H1 (cell line): ENCODE results near the gene ARSB. TPM values are rescaled to one million over a fixed set of nuclear protein-coding genes. Genes with fewer than 3 reads are reported as not detected.

Experiments
- CTCF ChIA-PET: fragments of 300-600 bp; sonication (Branson Sonifier 250); formaldehyde crosslinking; loops from one replicate; lab custom pipeline; 2021; ENCODE audit not compliant: partially characterized antibody; lab: Charles Lee
- POLR2A ChIA-PET: fragments of 300-600 bp; sonication (Branson Sonifier 250); formaldehyde crosslinking; loops from one replicate; lab custom pipeline; 2021; ENCODE audit warnings: inconsistent platforms; ENCODE audit not compliant: partially characterized antibody; lab: Charles Lee
- DNase-seq, 2 experiments: peaks; one replicate each; pipeline versions ENCODE4 v3.0.0 to v3.0.0-alpha.2; 2010 to 2022; ENCODE audit warnings: low spot score in 2 of 2, low read depth in 1 of 2, mixed read lengths in 1 of 2
- FAIRE-seq: peaks from 2 replicates; lab custom pipeline; 2011; peaks lifted over from hg19 to GRCh38; lab: Jason Lieb, UNC
- H2AFZ ChIP-seq: 2 replicates; pipeline ENCODE4 v1.8.1; 2012; ENCODE audit warnings: low read length, inconsistent platforms
- H2AK5ac ChIP-seq: 2 replicates; pipeline ENCODE4 v1.6.1; 2013; ENCODE audit warnings: low read depth, low read length
- H2BK120ac ChIP-seq: replicated peaks from 2 replicates; pipeline ENCODE3; 2013; ENCODE audit warnings: low read depth, low read length, inconsistent platforms
- H2BK12ac ChIP-seq: 2 replicates; pipeline ENCODE4 v1.6.1; 2013; ENCODE audit warnings: low read depth, low read length
- H2BK15ac ChIP-seq: 2 replicates; pipeline ENCODE4 v1.6.1; 2013; ENCODE audit warnings: low read length
- H2BK20ac ChIP-seq: 2 replicates; pipeline ENCODE4 v1.6.1; 2013; ENCODE audit warnings: low read length
- H2BK5ac ChIP-seq: 2 replicates; pipeline ENCODE4 v1.6.1; 2013; ENCODE audit warnings: low read depth, low read length
- H3K14ac ChIP-seq: 2 replicates; pipeline ENCODE4 v1.6.1; 2013; ENCODE audit warnings: inconsistent platforms; ENCODE audit not compliant: insufficient read length
- H3K18ac ChIP-seq: 2 replicates; pipeline ENCODE4 v1.6.1; 2013; ENCODE audit warnings: low read length; ENCODE audit errors: extremely low read depth
- H3K23ac ChIP-seq: 2 replicates; pipeline ENCODE4 v1.6.1; 2013; ENCODE audit warnings: inconsistent platforms; ENCODE audit not compliant: insufficient read length
- H3K23me2 ChIP-seq: 2 replicates; pipeline ENCODE4 v1.6.1; 2013; ENCODE audit warnings: low read depth, low read length
- H3K27ac ChIP-seq: 2 replicates; pipeline ENCODE4 v1.6.1; 2011; ENCODE audit warnings: low read depth, low read length, inconsistent platforms
- H3K27me3 ChIP-seq, 4 experiments: replicated peaks in 1 of 4; 1 replicate in 1 of 4; 2 replicates in 3 of 4; pipeline versions ENCODE4 v1.6.1 to v1.8.1; 2011 to 2013; ENCODE audit warnings: low read length in 3 of 4, mild to moderate bottlenecking in 3 of 4, inconsistent platforms in 2 of 4, mixed read lengths in 2 of 4, moderate library complexity in 1 of 4; ENCODE audit not compliant: control insufficient read depth in 3 of 4, insufficient read depth in 3 of 4; ENCODE audit errors: extremely low read depth in 1 of 4
- H3K36me3 ChIP-seq, 4 experiments: 2 replicates each; pipeline versions ENCODE4 v1.6.1 to v1.8.1; 2011 to 2013; ENCODE audit warnings: mild to moderate bottlenecking in 4 of 4, low read length in 3 of 4, moderate library complexity in 2 of 4, control low read depth in 1 of 4, inconsistent platforms in 1 of 4; ENCODE audit not compliant: insufficient read depth in 4 of 4, control insufficient read depth in 2 of 4
- H3K4ac ChIP-seq: replicated peaks from 2 replicates; pipeline ENCODE3; 2013; ENCODE audit warnings: low read length, low read depth, mixed read lengths, inconsistent platforms; ENCODE audit not compliant: insufficient read length
- H3K4me1 ChIP-seq, 4 experiments: replicated peaks in 1 of 4; 1 replicate in 1 of 4; 2 replicates in 3 of 4; pipeline versions ENCODE4 v1.6.1 to v1.8.1; 2011 to 2013; ENCODE audit warnings: low read length in 3 of 4, inconsistent platforms in 2 of 4, mixed read lengths in 1 of 4; ENCODE audit not compliant: insufficient read depth in 4 of 4, control insufficient read depth in 3 of 4
- H3K4me2 ChIP-seq, 2 experiments: 2 replicates each; pipeline versions ENCODE4 v1.6.1 to v1.8.1; 2011 to 2013; ENCODE audit warnings: low read depth in 2 of 2, low read length in 2 of 2, control low read depth in 1 of 2, inconsistent platforms in 1 of 2, mild to moderate bottlenecking in 1 of 2; ENCODE audit not compliant: insufficient read depth in 1 of 2
- H3K4me3 ChIP-seq, 4 experiments: fragments of 200-600, 300-600 bp in 1 of 4; sonication (generic), shearing (Covaris generic), sonication (Bioruptor Twin) in 1 of 4; 2 replicates each; pipeline versions ENCODE4 v1.5.1 to v1.8.1; 2011 to 2016; ENCODE audit warnings: low read length in 4 of 4, low read depth in 3 of 4, control low read depth in 2 of 4, inconsistent platforms in 2 of 4, mild to moderate bottlenecking in 2 of 4, mixed read lengths in 1 of 4, moderate library complexity in 1 of 4; ENCODE audit not compliant: insufficient read depth in 2 of 4; ENCODE audit errors: extremely low read depth in 1 of 4
- H3K56ac ChIP-seq: replicated peaks from 2 replicates; pipeline ENCODE3; 2013; ENCODE audit warnings: low read depth, mild to moderate bottlenecking, mixed read lengths, low read length, inconsistent platforms; ENCODE audit not compliant: insufficient read length
- H3K79me1 ChIP-seq: 2 replicates; pipeline ENCODE4 v1.6.1; 2013; ENCODE audit warnings: low read depth, low read length, control low read depth
- H3K79me2 ChIP-seq, 2 experiments: 2 replicates each; pipeline versions ENCODE4 v1.6.1 to v1.8.1; 2012 to 2013; ENCODE audit warnings: low read length in 2 of 2, mild to moderate bottlenecking in 2 of 2, inconsistent platforms in 1 of 2; ENCODE audit not compliant: insufficient read depth in 2 of 2, control insufficient read depth in 1 of 2
- H3K9ac ChIP-seq, 4 experiments: replicated peaks in 1 of 4; 1 replicate in 1 of 4; 2 replicates in 3 of 4; pipeline versions ENCODE4 v1.6.1 to v1.8.1; 2011 to 2013; ENCODE audit warnings: low read depth in 3 of 4, low read length in 3 of 4, control low read depth in 2 of 4, mild to moderate bottlenecking in 2 of 4, moderate library complexity in 2 of 4, inconsistent platforms in 1 of 4; ENCODE audit errors: extremely low read depth in 1 of 4
- H3K9me3 ChIP-seq, 2 experiments: 2 replicates each; pipeline versions ENCODE4 v1.6.1 to v1.8.1; 2012 to 2013; ENCODE audit warnings: mild to moderate bottlenecking in 2 of 2, moderate library complexity in 2 of 2, control low read depth in 1 of 2, inconsistent platforms in 1 of 2, low read depth in 1 of 2, low read length in 1 of 2, mixed read lengths in 1 of 2; ENCODE audit not compliant: insufficient read depth in 2 of 2
- H4K20me1 ChIP-seq, 2 experiments: replicated peaks in 1 of 2; 2 replicates each; pipeline versions ENCODE3 to v1.8.1; 2011 to 2013; ENCODE audit warnings: inconsistent platforms in 2 of 2, low read length in 2 of 2, mild to moderate bottlenecking in 1 of 2; ENCODE audit not compliant: insufficient read depth in 2 of 2, control insufficient read depth in 1 of 2
- H4K5ac ChIP-seq: 2 replicates; pipeline ENCODE4 v1.6.1; 2013; ENCODE audit warnings: low read length, low read depth, mixed read lengths, inconsistent platforms; ENCODE audit not compliant: insufficient read length
- H4K8ac ChIP-seq: 2 replicates; pipeline ENCODE4 v1.8.0; 2013; ENCODE audit warnings: mild to moderate bottlenecking, moderate library complexity, low read length, inconsistent platforms; ENCODE audit not compliant: insufficient read depth; ENCODE audit errors: extremely low read depth
- H4K91ac ChIP-seq: replicated peaks from 2 replicates; pipeline ENCODE3; 2013; ENCODE audit warnings: low read length, mixed read lengths, inconsistent platforms; ENCODE audit not compliant: insufficient read length
- CHD1 ChIP-seq: IDR thresholded peaks from 2 replicates; pipeline ENCODE4 v1.6.1; 2012; ENCODE audit warnings: low read depth, low read length, improper control_type of control experiment
- GABPA ChIP-seq: IDR thresholded peaks from 2 replicates; pipeline ENCODE4 v1.6.1; 2011; ENCODE audit warnings: mild to moderate bottlenecking, low read length, moderate library complexity, borderline replicate concordance; ENCODE audit not compliant: insufficient read depth
- JUND ChIP-seq: IDR thresholded peaks from 2 replicates; pipeline ENCODE4 v1.6.1; 2011; ENCODE audit warnings: mild to moderate bottlenecking, improper control_type of control experiment, low read length
- KDM5A ChIP-seq: fragments of 200-600 bp; IDR thresholded peaks from 2 replicates; pipeline ENCODE4 v1.7.1; 2012; ENCODE audit warnings: mild to moderate bottlenecking, low read length, inconsistent platforms, mixed read lengths
- SP1 ChIP-seq: IDR thresholded peaks from 2 replicates; pipeline ENCODE4 v1.6.1; 2011; ENCODE audit warnings: low read depth, low read length
- WGBS, 2 experiments: shearing (Covaris generic) in 1 of 2; methylation state at CpG; one replicate each; pipeline versions ENCODE4 v1.1.6 to v1.1.7; 2013 to 2015; ENCODE audit warnings: low lambda C conversion rate in 2 of 2, mixed read lengths in 2 of 2, inconsistent platforms in 1 of 2, low coverage in 1 of 2, missing lambda C conversion rate in 1 of 2; ENCODE audit not compliant: insufficient replicate concordance in 2 of 2, insufficient coverage in 1 of 2, insufficient read length in 1 of 2; ENCODE audit errors: extremely low coverage in 1 of 2, missing lambda C conversion rate in 1 of 2; 5-methylcytosine and 5-hydroxymethylcytosine counted together
- polyA plus RNA-seq, 7 experiments: library from polyadenylated mRNA; depleted of rRNA in 3 of 7; stranded (reverse) in 5 of 7; unstranded in 2 of 7; fragments of >200 nt in 5 of 7; fragments of 200-250 nt in 2 of 7; gene quantifications; 1 replicate in 5 of 7; 2 replicates in 1 of 7; 4 replicates in 1 of 7; pipeline versions ENCODE4 v1.2.1 to v1.2.3, GENCODE V29; 2011 to 2013; ENCODE audit warnings: missing spikeins in 2 of 7, mixed read lengths in 2 of 7
- total RNA-seq: library from RNA; stranded (reverse); fragmentation: NEBNext Ultra II Directional; extraction: Animal tissue kit (Norgen Biotek cat#: 25700); gene quantifications from 2 replicates; pipeline ENCODE4 v1.2.1, GENCODE V29; 2021
- TF ChIP-seq, protein P1 (sequence below): IDR thresholded peaks from 2 replicates; pipeline ENCODE4 v1.6.1; 2011; ENCODE audit warnings: low read depth, mild to moderate bottlenecking, low read length; ENCODE audit not compliant: insufficient read depth

The ARSB gene
- total and polyA plus RNA-seq, 2 of the 8 experiments (the other 6 are each of a cell fraction or from before 2014, with no cell fraction given): 6.4 to 13.9 TPM

DNA sequence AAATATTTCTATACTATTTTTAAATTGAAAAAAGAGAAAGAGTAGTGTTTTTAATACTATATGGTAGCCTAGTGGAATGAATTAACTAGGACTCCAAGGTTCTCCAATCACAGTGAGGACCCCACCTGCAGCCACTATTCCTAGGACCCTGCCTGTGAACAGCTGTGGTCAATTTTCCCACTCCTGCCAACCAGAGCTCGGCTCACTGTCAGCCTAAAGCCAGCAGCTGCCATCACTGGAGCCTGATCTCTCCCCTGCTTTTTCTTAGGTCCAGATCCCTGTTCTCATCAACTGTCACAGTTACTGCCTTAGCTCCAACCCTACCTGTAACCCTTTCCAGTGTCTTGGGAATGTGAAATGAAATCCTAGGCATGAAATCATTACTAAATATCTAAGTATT lies 25.3 kb downstream of the ARSB start:
- H3K18ac ChIP-seq: no peak overlapping the region
- H4K20me1 ChIP-seq: no peaks in the 10 kb centered on the region
- no peak overlapping the region for H2BK12ac ChIP-seq
- H2AFZ ChIP-seq: no peak overlapping the region
- no peak overlapping the region for H3K14ac ChIP-seq
- no peak overlapping the region for H4K91ac ChIP-seq
- H3K9me3 ChIP-seq: no peaks in the 10 kb centered on the region
- no peaks in the 10 kb centered on the region for H3K4me1 ChIP-seq
- H3K56ac ChIP-seq: no peak overlapping the region
- no peaks in the 10 kb centered on the region for H3K27me3 ChIP-seq
- POLR2A ChIA-PET: no interaction called here
- CTCF ChIA-PET: interaction anchor here (0.7 to 7.8 kb wide), 3 partner anchors 10 to 61 kb away, joined by 3 to 101 read pairs (median 3); no protein-coding TSS in a partner anchor
- no peak for DNase-seq
- H2AK5ac ChIP-seq: no peak overlapping the region
- H2BK120ac ChIP-seq: no peak overlapping the region
- H3K23ac ChIP-seq: no peak overlapping the region
- no peak overlapping the region for H3K4me2 ChIP-seq
- H2BK5ac ChIP-seq: no peak overlapping the region
- H3K79me1 ChIP-seq: no peaks in the 10 kb centered on the region
- no peak overlapping the region for H3K4me3 ChIP-seq
- H2BK15ac ChIP-seq: no peak overlapping the region
- FAIRE-seq: no peak
- no peak overlapping the region for H3K9ac ChIP-seq
- WGBS, 2 experiments: 95% methylated on average over 1 of the region's 1 CpG; no CpG with 5 or more reads in 1 of the 2 experiments
- no peaks in the 10 kb centered on the region for H3K79me2 ChIP-seq
- no peak overlapping the region for H4K8ac ChIP-seq
- no peak overlapping the region for H4K5ac ChIP-seq
- H3K23me2 ChIP-seq: no peaks in the 10 kb centered on the region
- H3K27ac ChIP-seq: no peak overlapping the region
- H2BK20ac ChIP-seq: no peak overlapping the region
- H3K4ac ChIP-seq: no peak overlapping the region
- H3K36me3 ChIP-seq: no peaks in the 10 kb centered on the region
- no peak for TF ChIP-seq GABPA
- TF ChIP-seq, protein P1, sequence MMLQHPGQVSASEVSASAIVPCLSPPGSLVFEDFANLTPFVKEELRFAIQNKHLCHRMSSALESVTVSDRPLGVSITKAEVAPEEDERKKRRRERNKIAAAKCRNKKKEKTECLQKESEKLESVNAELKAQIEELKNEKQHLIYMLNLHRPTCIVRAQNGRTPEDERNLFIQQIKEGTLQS: no peak
- TF ChIP-seq KDM5A: no peak
- TF ChIP-seq SP1: no peak
- TF ChIP-seq JUND: no peak
- no peak for TF ChIP-seq CHD1
